ENCODE data around the gene DACT1. TPM values are rescaled to one million over a fixed set of nuclear protein-coding genes. Genes with fewer than 3 reads are reported as not detected.

Gene DACT1
- total RNA-seq, 2 donors from 2014 or later, result 0.91 to 1.8 TPM

- Mint-ChIP-seq H3K4me3 (no peak overlapping the region), H3K4me1 (peaks cover 5% of the 10 kb centered on the region), H3K27ac (no peak overlapping the region), H3K36me3 (ENCODE audit: low read depth) (no peaks in the 10 kb centered on the region), H3K27me3 (peaks cover 30% of the 10 kb centered on the region)
- ATAC-seq (no peak), DNase-seq (no peak)
- no peaks in the 10 kb centered on the region for H3K9me3 ChIP-seq (ENCODE audit: control insufficient read depth, low read length, poor library complexity, severe bottlenecking)
These were observed 25.8 kb downstream of the DACT1 start for GRCh38 chr14:58663494-58664111.

- peaks cover 5% of the 10 kb centered on the region for H3K4me1 Mint-ChIP-seq
- no peak for ATAC-seq
- DNase-seq, result no peak
- no peaks in the 10 kb centered on the region for H3K36me3 Mint-ChIP-seq (ENCODE audit: low read depth)
- no peak overlapping the region for H3K4me3 Mint-ChIP-seq
- no peaks in the 10 kb centered on the region for H3K9me3 ChIP-seq (ENCODE audit: control insufficient read depth, low read length, poor library complexity, severe bottlenecking)
- no peak overlapping the region for H3K27ac Mint-ChIP-seq
- peaks cover 37% of the 10 kb centered on the region for H3K27me3 Mint-ChIP-seq
These were observed 28.2 kb downstream of the DACT1 start for GRCh38 chr14:58665773-58666500.

GRCh38 chr14:58666737-58667136 is 29.0 kb downstream of the DACT1 start:
- ATAC-seq, result no peak
- Mint-ChIP-seq H3K36me3 (ENCODE audit: low read depth) (no peaks in the 10 kb centered on the region), H3K4me1 (peaks cover 5% of the 10 kb centered on the region), H3K4me3 (no peak overlapping the region), H3K27me3 (peaks cover 44% of the 10 kb centered on the region), H3K27ac (no peak overlapping the region)
- H3K9me3 ChIP-seq (ENCODE audit: control insufficient read depth, low read length, poor library complexity, severe bottlenecking), result no peaks in the 10 kb centered on the region
- no peak for DNase-seq

GRCh38 chr14:58667900-58668299 is 30.1 kb downstream of the DACT1 start:
- no peak for ATAC-seq
- no peak overlapping the region for H3K27ac Mint-ChIP-seq
- H3K4me1 Mint-ChIP-seq, result no peaks in the 10 kb centered on the region
- no peaks in the 10 kb centered on the region for H3K9me3 ChIP-seq (ENCODE audit: control insufficient read depth, low read length, poor library complexity, severe bottlenecking)
- H3K4me3 Mint-ChIP-seq, result no peak overlapping the region
- peaks cover 2% of the 10 kb centered on the region for H3K36me3 Mint-ChIP-seq (ENCODE audit: low read depth)
- DNase-seq, result no peak
- H3K27me3 Mint-ChIP-seq, result peaks cover 49% of the 10 kb centered on the region

GRCh38 chr14:58668848-58669480 is 31.2 kb downstream of the DACT1 start:
- DNase-seq (no peak), ATAC-seq (no peak)
- H3K9me3 ChIP-seq (ENCODE audit: control insufficient read depth, low read length, poor library complexity, severe bottlenecking), result no peaks in the 10 kb centered on the region
- Mint-ChIP-seq H3K36me3 (ENCODE audit: low read depth) (peaks cover 2% of the 10 kb centered on the region), H3K4me3 (no peak overlapping the region), H3K27ac (no peak overlapping the region), H3K4me1 (no peaks in the 10 kb centered on the region), H3K27me3 (peaks cover 40% of the 10 kb centered on the region)

- H3K9me3 ChIP-seq (ENCODE audit: control insufficient read depth, low read length, poor library complexity, severe bottlenecking), result no peaks in the 10 kb centered on the region
- no peak overlapping the region for H3K4me3 Mint-ChIP-seq
- H3K27ac Mint-ChIP-seq, result no peak overlapping the region
- H3K36me3 Mint-ChIP-seq (ENCODE audit: low read depth), result peaks cover 2% of the 10 kb centered on the region
- DNase-seq (no peak), ATAC-seq (no peak)
- no peaks in the 10 kb centered on the region for H3K4me1 Mint-ChIP-seq
- H3K27me3 Mint-ChIP-seq, result peaks cover 40% of the 10 kb centered on the region
These were observed 31.9 kb downstream of the DACT1 start for GRCh38 chr14:58669556-58670200.

- no peak for DNase-seq
- ATAC-seq, result no peak
- Mint-ChIP-seq H3K4me1 (no peaks in the 10 kb centered on the region), H3K27ac (no peak overlapping the region), H3K27me3 (peaks cover 41% of the 10 kb centered on the region), H3K4me3 (no peak overlapping the region), H3K36me3 (ENCODE audit: low read depth) (peaks cover 2% of the 10 kb centered on the region)
- no peaks in the 10 kb centered on the region for H3K9me3 ChIP-seq (ENCODE audit: control insufficient read depth, low read length, poor library complexity, severe bottlenecking)
These were observed 33.3 kb downstream of the DACT1 start for GRCh38 chr14:58671024-58671423.

GRCh38 chr14:58671436-58671835 is 33.7 kb downstream of the DACT1 start:
- peaks cover 2% of the 10 kb centered on the region for H3K36me3 Mint-ChIP-seq (ENCODE audit: low read depth)
- no peaks in the 10 kb centered on the region for H3K4me1 Mint-ChIP-seq
- peaks cover 41% of the 10 kb centered on the region for H3K27me3 Mint-ChIP-seq
- no peak overlapping the region for H3K4me3 Mint-ChIP-seq
- no peaks in the 10 kb centered on the region for H3K9me3 ChIP-seq (ENCODE audit: control insufficient read depth, low read length, poor library complexity, severe bottlenecking)
- no peak overlapping the region for H3K27ac Mint-ChIP-seq
- ATAC-seq (no peak), DNase-seq (no peak)

GRCh38 chr14:58673722-58674121 is 36.0 kb downstream of the DACT1 start:
- H3K27me3 Mint-ChIP-seq, result peaks cover 38% of the 10 kb centered on the region
- H3K4me3 Mint-ChIP-seq, result no peak overlapping the region
- DNase-seq (no peak), ATAC-seq (no peak)
- no peak overlapping the region for H3K27ac Mint-ChIP-seq
- peaks cover 2% of the 10 kb centered on the region for H3K36me3 Mint-ChIP-seq (ENCODE audit: low read depth)
- no peaks in the 10 kb centered on the region for H3K9me3 ChIP-seq (ENCODE audit: control insufficient read depth, low read length, poor library complexity, severe bottlenecking)
- H3K4me1 Mint-ChIP-seq, result no peaks in the 10 kb centered on the region

- H3K36me3 Mint-ChIP-seq (ENCODE audit: low read depth), result peaks cover 2% of the 10 kb centered on the region
- H3K4me3 Mint-ChIP-seq, result no peak overlapping the region
- peaks cover 21% of the 10 kb centered on the region for H3K27me3 Mint-ChIP-seq
- H3K27ac Mint-ChIP-seq, result no peak overlapping the region
- H3K4me1 Mint-ChIP-seq, result no peaks in the 10 kb centered on the region
- ATAC-seq (no peak), DNase-seq (no peak)
- no peaks in the 10 kb centered on the region for H3K9me3 ChIP-seq (ENCODE audit: control insufficient read depth, low read length, poor library complexity, severe bottlenecking)
These were observed 39.2 kb downstream of the DACT1 start for GRCh38 chr14:58677001-58677400.

GRCh38 chr14:58677517-58677916 is 39.8 kb downstream of the DACT1 start:
- ATAC-seq, result no peak
- H3K27me3 Mint-ChIP-seq, result peaks cover 16% of the 10 kb centered on the region
- H3K27ac Mint-ChIP-seq, result no peak overlapping the region
- no peaks in the 10 kb centered on the region for H3K4me1 Mint-ChIP-seq
- DNase-seq, result no peak
- H3K4me3 Mint-ChIP-seq, result no peak overlapping the region
- H3K9me3 ChIP-seq (ENCODE audit: control insufficient read depth, low read length, poor library complexity, severe bottlenecking), result no peaks in the 10 kb centered on the region
- H3K36me3 Mint-ChIP-seq (ENCODE audit: low read depth), result peaks cover 2% of the 10 kb centered on the region

GRCh38 chr14:58677996-58678395 is 40.2 kb downstream of the DACT1 start:
- H3K4me1 Mint-ChIP-seq, result no peaks in the 10 kb centered on the region
- peaks cover 11% of the 10 kb centered on the region for H3K27me3 Mint-ChIP-seq
- no peak overlapping the region for H3K4me3 Mint-ChIP-seq
- ATAC-seq (no peak), DNase-seq (no peak)
- H3K9me3 ChIP-seq (ENCODE audit: control insufficient read depth, low read length, poor library complexity, severe bottlenecking), result no peaks in the 10 kb centered on the region
- H3K36me3 Mint-ChIP-seq (ENCODE audit: low read depth), result no peaks in the 10 kb centered on the region
- H3K27ac Mint-ChIP-seq, result no peak overlapping the region

GRCh38 chr14:58680698-58681097 is 42.9 kb downstream of the DACT1 start:
- Mint-ChIP-seq H3K36me3 (ENCODE audit: low read depth) (no peaks in the 10 kb centered on the region), H3K27ac (no peak overlapping the region), H3K27me3 (peaks cover 15% of the 10 kb centered on the region), H3K4me3 (no peak overlapping the region), H3K4me1 (no peaks in the 10 kb centered on the region)
- no peaks in the 10 kb centered on the region for H3K9me3 ChIP-seq (ENCODE audit: control insufficient read depth, low read length, poor library complexity, severe bottlenecking)
- ATAC-seq, result no peak
- DNase-seq, result no peak

Data from T-helper 17 cell (primary cell).